NCI-H345 treated with DMSO at 0.1 percent for 48 hours (cell line): ENCODE results near the gene MAP1LC3B.

Source experiments
- DNase-seq: peaks from one replicate; lab custom pipeline; 2025; ENCODE audit not compliant: unreplicated experiment; lab: John Stamatoyannopoulos, UW

Gene MAP1LC3B

DNA sequence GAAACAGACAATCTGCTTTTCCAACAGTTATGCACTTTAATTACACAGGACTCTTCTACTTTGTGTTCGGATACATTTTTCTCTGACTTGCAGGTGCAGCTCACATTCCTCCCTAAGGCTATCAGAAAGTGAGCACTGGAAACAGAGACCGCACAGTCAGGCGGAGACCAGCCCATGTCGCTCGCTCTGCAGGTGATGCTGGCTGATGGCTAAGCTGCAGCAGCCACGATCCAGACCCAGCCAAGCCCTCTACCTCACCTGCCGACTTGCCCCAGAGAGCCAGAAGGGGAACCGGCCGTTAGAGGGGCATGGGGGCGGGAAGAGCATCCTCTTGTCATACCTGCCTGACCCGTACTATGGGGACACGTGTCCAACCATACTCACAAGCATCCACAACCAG, 33.8 kb downstream of the MAP1LC3B start:
- no peak for DNase-seq

DNA sequence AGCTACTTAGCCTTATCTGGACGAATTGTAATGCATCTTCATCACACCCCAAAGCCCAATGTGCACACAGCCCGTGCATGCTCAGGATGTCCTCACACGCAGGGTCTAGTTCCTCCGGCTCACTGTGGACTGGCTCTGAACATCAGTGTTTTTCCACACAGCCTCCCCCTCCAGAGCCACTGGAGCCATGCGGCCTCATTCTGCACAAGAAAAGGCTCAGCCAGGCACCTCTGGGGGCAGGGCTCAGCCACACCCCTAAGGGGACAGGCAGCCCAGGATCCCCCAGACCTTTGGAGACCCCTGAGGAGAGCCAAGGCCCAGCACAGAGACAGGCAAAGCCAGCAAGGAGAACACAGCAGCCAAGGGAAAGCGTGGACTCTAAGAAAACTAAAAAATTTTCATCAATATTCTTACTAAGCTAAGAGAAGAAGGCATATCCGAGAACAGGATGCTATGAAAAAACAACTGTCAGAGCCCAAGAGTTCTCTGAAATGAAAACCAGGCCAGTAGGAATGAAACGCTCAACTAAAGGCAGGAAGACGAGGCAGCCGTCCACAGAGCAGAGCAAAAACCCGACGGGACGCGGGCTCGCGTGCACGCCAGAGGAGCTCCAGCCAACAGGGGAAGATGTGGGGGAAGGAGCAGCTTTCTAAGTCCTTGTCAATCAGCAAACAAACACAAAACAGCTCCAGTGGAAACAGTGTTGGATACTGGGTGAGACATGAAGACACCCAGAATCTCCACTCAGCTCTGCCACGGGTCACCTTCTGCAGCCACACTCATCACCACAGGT, 34.5 kb downstream of the MAP1LC3B start:
- no peak for DNase-seq

- DNase-seq: no peak
Observed at GRCh38 chr16:87431926-87432325, 39.8 kb downstream of the MAP1LC3B start.

DNA sequence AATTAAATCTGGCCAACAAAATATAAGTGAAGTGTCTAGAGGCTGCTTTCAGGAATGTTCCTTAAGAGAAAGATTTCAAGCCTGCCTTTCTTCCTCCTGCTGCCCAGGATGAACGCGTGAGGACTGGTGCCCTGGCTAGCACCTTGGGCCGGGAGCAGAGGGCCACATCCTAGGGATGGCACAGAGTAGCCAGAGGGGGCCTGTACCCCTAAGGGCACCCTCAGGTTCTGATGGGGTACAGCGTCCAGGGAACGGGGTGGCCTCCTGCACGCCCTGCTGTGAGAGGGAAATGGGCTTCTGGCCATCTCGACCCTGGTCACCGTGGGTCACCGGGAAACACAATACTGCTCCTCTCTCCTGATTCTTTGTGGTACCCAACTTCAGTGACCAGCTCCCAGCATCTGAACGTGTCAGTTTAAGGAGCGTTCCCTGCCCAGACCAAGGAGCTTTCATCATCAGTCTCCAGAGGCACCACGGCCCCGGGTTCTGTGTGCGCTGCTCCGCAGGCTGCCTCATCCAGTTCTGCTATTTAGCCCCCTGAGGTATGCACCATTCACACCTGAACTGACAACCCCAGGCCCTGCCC, 40.3 kb downstream of the MAP1LC3B start:
- DNase-seq: no peak

- DNase-seq: no peak
Observed at GRCh38 chr16:87434146-87434667, 42.1 kb downstream of the MAP1LC3B start.

- no peak for DNase-seq
Observed at GRCh38 chr16:87435372-87436224, 43.5 kb downstream of the MAP1LC3B start.

GRCh38 chr16:87436225-87437172, 44.4 kb downstream of the MAP1LC3B start:
- no peak for DNase-seq

- no peak for DNase-seq
Observed at GRCh38 chr16:87437327-87437726, 45.2 kb downstream of the MAP1LC3B start.

GRCh38 chr16:87437911-87438610, 45.9 kb downstream of the MAP1LC3B start:
- no peak for DNase-seq

DNA sequence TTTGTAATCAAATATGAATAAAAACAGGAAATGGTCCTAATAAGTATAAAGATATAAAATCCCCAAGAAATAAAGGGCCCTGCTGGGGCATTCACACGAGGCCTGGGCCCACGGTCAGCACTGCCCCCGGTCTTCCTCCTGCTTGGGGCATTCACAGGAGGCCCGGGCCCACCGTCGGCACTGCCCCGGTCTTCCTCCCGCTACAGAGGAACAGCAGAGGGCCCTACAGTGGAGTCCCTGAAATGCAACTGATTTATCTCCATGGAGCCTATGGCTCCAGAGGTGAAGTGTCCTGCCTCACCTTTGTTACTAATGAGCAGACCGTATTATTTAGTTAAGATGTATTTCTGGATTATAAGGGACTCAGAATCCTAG, 46.5 kb downstream of the MAP1LC3B start:
- DNase-seq: no peak

- DNase-seq: no peak
Observed at GRCh38 chr16:87439926-87440325, 47.8 kb downstream of the MAP1LC3B start.

- no peak for DNase-seq
Observed at GRCh38 chr16:87441886-87442580, 49.9 kb downstream of the MAP1LC3B start.

DNA sequence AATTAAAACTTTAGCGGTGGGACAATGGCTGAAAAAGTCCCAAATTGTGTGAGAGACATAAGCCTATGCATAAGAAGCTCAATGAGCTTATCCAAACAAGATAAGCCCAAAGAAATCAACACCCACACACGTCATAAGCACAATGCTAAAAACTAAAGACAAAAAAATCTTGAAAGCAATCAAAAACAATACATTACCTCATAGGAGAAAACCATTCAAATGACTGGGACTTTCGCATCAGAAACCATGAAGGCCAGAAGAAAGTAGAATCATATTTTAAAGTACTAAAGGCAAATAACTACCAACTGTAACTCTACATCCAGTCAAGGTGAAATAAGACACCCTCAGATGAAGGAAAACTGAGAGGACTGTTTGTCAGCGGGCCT, 50.4 kb downstream of the MAP1LC3B start:
- DNase-seq: no peak

GRCh38 chr16:87443016-87443415, 50.9 kb downstream of the MAP1LC3B start:
- no peak for DNase-seq

- no peak for DNase-seq
Observed at GRCh38 chr16:87443964-87444363, 51.8 kb downstream of the MAP1LC3B start.

GRCh38 chr16:87445486-87445885, 53.4 kb downstream of the MAP1LC3B start:
- DNase-seq: no peak

DNA sequence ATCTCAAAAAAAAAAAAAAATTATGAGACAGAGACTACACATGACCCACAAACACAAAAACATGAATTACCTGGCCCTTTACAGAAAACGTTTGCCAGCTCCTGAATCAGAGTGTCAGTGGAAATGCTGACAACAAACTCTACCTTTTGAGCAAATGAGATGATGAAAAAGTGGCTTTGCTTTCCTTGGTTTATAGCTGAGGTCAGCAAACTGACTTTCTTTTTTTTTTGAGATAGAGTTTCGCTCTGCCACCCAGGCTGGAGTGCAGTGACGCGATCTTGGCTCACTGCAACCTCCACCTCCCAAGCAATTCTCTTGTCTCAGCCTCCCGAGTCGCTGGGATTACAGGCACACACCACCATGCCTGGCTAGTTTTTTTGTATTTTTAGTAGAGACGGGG, 54.3 kb downstream of the MAP1LC3B start:
- DNase-seq: no peak

DNA sequence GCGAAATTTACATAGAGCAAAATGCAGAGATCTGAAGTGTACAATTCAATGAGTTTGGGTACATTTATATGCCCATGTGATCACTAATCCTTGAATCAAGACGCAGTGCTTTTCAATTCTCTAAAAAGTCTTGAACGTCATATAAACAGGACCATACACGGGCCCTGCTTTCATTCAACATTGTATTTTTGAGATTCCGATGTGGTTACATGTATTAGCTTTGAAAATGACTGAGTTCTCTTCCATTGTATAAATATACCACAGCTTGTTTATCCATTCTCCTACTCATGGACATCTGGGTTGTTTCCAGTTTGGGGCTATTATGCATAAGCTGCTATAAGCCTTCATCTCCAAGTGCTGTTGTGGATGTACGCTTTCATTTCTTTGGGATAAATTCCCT, 55.2 kb downstream of the MAP1LC3B start:
- no peak for DNase-seq

DNA sequence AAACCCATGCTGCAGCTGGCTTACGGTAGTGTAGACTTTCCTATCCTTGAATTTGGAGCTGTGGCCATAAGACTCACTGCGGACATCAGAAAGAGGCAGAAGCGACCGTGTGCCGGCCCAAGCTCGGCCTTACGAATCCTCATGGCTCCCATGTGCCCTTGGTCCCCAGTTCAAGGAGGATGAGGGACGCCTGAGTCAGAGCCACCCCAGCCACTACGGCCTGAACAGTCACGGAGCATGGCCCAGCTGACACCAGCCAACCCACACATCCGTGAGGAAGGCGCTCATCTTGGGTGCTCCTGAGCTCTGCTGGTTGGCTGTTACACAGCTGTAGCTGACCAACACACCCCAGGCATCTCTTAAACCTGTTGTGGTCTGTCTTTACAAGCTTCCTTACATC, 56.7 kb downstream of the MAP1LC3B start:
- DNase-seq: no peak
